ENCODE data around the gene TOM1.
"Not testable (repeated sequence)": the region's sequence is repeated elsewhere in the genome, so short reads cannot be mapped to it uniquely, and the experiment has no call there.

Gene TOM1

GRCh38 chr22:35394810-35395563, 95.3 kb downstream of the TOM1 start:
- DNase-seq (ENCODE audit: low read depth in 2 of 2), result no peak

GRCh38 chr22:35396622-35397021, 96.9 kb downstream of the TOM1 start:
- not testable (repeated sequence) for DNase-seq (ENCODE audit: low read depth in 2 of 2)

GRCh38 chr22:35397095-35397904, 97.6 kb downstream of the TOM1 start:
- no peak for DNase-seq (ENCODE audit: low read depth in 2 of 2)

Measured in stimulated activated CD4-positive, alpha-beta T cell treated with anti-CD3 and anti-CD28 coated beads, Interleukin-12 subunit alpha, Interleukin-12 subunit beta, amount 100 ng/mL, for 24 hours (primary cell).